ENCODE measurements around the gene TNFRSF4.

The TNFRSF4 gene

GRCh38 chr1:1228187-1228586, 14.2 kb upstream of the TNFRSF4 start:
- Histone ChIP-seq H3K4me3 (ENCODE audit: low read depth, low read length) (no peak overlapping the region), H3K4me1 (ENCODE audit: control insufficient read depth, insufficient read depth, low read length) (no peaks in the 10 kb centered on the region), H3K36me3 (ENCODE audit: control insufficient read depth, insufficient read depth, low read length) (peaks cover 13% of the 10 kb centered on the region), H3K27me3 (ENCODE audit: control insufficient read depth, insufficient read depth, low read length) (no peaks in the 10 kb centered on the region), H3K9me3 (ENCODE audit: control insufficient read depth, insufficient read depth, low read length) (no peaks in the 10 kb centered on the region), H3K9ac (ENCODE audit: low read depth, low read length) (no peak overlapping the region)

- Histone ChIP-seq H3K9me3 (ENCODE audit: control insufficient read depth, insufficient read depth, low read length) (no peaks in the 10 kb centered on the region), H3K9ac (ENCODE audit: low read depth, low read length) (no peak overlapping the region), H3K27me3 (ENCODE audit: control insufficient read depth, insufficient read depth, low read length) (no peaks in the 10 kb centered on the region), H3K36me3 (ENCODE audit: control insufficient read depth, insufficient read depth, low read length) (peaks cover 21% of the 10 kb centered on the region), H3K4me1 (ENCODE audit: control insufficient read depth, insufficient read depth, low read length) (no peaks in the 10 kb centered on the region), H3K4me3 (ENCODE audit: low read depth, low read length) (no peak overlapping the region)
These were observed 13.4 kb upstream of the TNFRSF4 start for GRCh38 chr1:1227386-1227785.

GRCh38 chr1:1226566-1227362, 12.8 kb upstream of the TNFRSF4 start:
- H3K36me3 ChIP-seq (ENCODE audit: control insufficient read depth, insufficient read depth, low read length): peaks cover 25% of the 10 kb centered on the region
- no peak overlapping the region for H3K4me3 ChIP-seq (ENCODE audit: low read depth, low read length)
- H3K9ac ChIP-seq (ENCODE audit: low read depth, low read length): no peak overlapping the region
- H3K4me1 ChIP-seq (ENCODE audit: control insufficient read depth, insufficient read depth, low read length): no peaks in the 10 kb centered on the region
- H3K27me3 ChIP-seq (ENCODE audit: control insufficient read depth, insufficient read depth, low read length): no peaks in the 10 kb centered on the region
- H3K9me3 ChIP-seq (ENCODE audit: control insufficient read depth, insufficient read depth, low read length): no peaks in the 10 kb centered on the region

- Histone ChIP-seq H3K27me3 (ENCODE audit: control insufficient read depth, insufficient read depth, low read length) (no peaks in the 10 kb centered on the region), H3K4me3 (ENCODE audit: low read depth, low read length) (no peak overlapping the region), H3K9me3 (ENCODE audit: control insufficient read depth, insufficient read depth, low read length) (no peaks in the 10 kb centered on the region), H3K4me1 (ENCODE audit: control insufficient read depth, insufficient read depth, low read length) (no peaks in the 10 kb centered on the region), H3K36me3 (ENCODE audit: control insufficient read depth, insufficient read depth, low read length) (peaks cover 25% of the 10 kb centered on the region), H3K9ac (ENCODE audit: low read depth, low read length) (no peak overlapping the region)
These were observed 12.0 kb upstream of the TNFRSF4 start for GRCh38 chr1:1225913-1226312.

- Histone ChIP-seq H3K9me3 (ENCODE audit: control insufficient read depth, insufficient read depth, low read length) (no peaks in the 10 kb centered on the region), H3K9ac (ENCODE audit: low read depth, low read length) (no peak overlapping the region), H3K27me3 (ENCODE audit: control insufficient read depth, insufficient read depth, low read length) (no peaks in the 10 kb centered on the region), H3K4me1 (ENCODE audit: control insufficient read depth, insufficient read depth, low read length) (no peaks in the 10 kb centered on the region), H3K4me3 (ENCODE audit: low read depth, low read length) (no peak overlapping the region), H3K36me3 (ENCODE audit: control insufficient read depth, insufficient read depth, low read length) (peaks cover 25% of the 10 kb centered on the region)
These were observed 11.4 kb upstream of the TNFRSF4 start for GRCh38 chr1:1225238-1225845.

GRCh38 chr1:1223891-1224290, 9.9 kb upstream of the TNFRSF4 start:
- no peaks in the 10 kb centered on the region for H3K4me1 ChIP-seq (ENCODE audit: control insufficient read depth, insufficient read depth, low read length)
- peaks cover 23% of the 10 kb centered on the region for H3K36me3 ChIP-seq (ENCODE audit: control insufficient read depth, insufficient read depth, low read length)
- no peak overlapping the region for H3K4me3 ChIP-seq (ENCODE audit: low read depth, low read length)
- H3K9ac ChIP-seq (ENCODE audit: low read depth, low read length): no peak overlapping the region
- H3K9me3 ChIP-seq (ENCODE audit: control insufficient read depth, insufficient read depth, low read length): no peaks in the 10 kb centered on the region
- H3K27me3 ChIP-seq (ENCODE audit: control insufficient read depth, insufficient read depth, low read length): no peaks in the 10 kb centered on the region

GRCh38 chr1:1223321-1223720, 9.4 kb upstream of the TNFRSF4 start:
- Histone ChIP-seq H3K9ac (ENCODE audit: low read depth, low read length) (no peak overlapping the region), H3K4me1 (ENCODE audit: control insufficient read depth, insufficient read depth, low read length) (no peaks in the 10 kb centered on the region), H3K4me3 (ENCODE audit: low read depth, low read length) (no peak overlapping the region), H3K27me3 (ENCODE audit: control insufficient read depth, insufficient read depth, low read length) (no peaks in the 10 kb centered on the region), H3K36me3 (ENCODE audit: control insufficient read depth, insufficient read depth, low read length) (peaks cover 27% of the 10 kb centered on the region), H3K9me3 (ENCODE audit: control insufficient read depth, insufficient read depth, low read length) (no peaks in the 10 kb centered on the region)

- Histone ChIP-seq H3K4me1 (ENCODE audit: control insufficient read depth, insufficient read depth, low read length) (no peaks in the 10 kb centered on the region), H3K9ac (ENCODE audit: low read depth, low read length) (no peak overlapping the region), H3K9me3 (ENCODE audit: control insufficient read depth, insufficient read depth, low read length) (no peaks in the 10 kb centered on the region), H3K27me3 (ENCODE audit: control insufficient read depth, insufficient read depth, low read length) (no peaks in the 10 kb centered on the region), H3K4me3 (ENCODE audit: low read depth, low read length) (no peak overlapping the region), H3K36me3 (ENCODE audit: control insufficient read depth, insufficient read depth, low read length) (peaks cover 28% of the 10 kb centered on the region)
These were observed 8.7 kb upstream of the TNFRSF4 start for GRCh38 chr1:1222575-1223225.

- no peak overlapping the region for H3K9ac ChIP-seq (ENCODE audit: low read depth, low read length)
- no peaks in the 10 kb centered on the region for H3K9me3 ChIP-seq (ENCODE audit: control insufficient read depth, insufficient read depth, low read length)
- H3K27me3 ChIP-seq (ENCODE audit: control insufficient read depth, insufficient read depth, low read length): no peaks in the 10 kb centered on the region
- H3K36me3 ChIP-seq (ENCODE audit: control insufficient read depth, insufficient read depth, low read length): peaks cover 26% of the 10 kb centered on the region
- H3K4me3 ChIP-seq (ENCODE audit: low read depth, low read length): no peak overlapping the region
- H3K4me1 ChIP-seq (ENCODE audit: control insufficient read depth, insufficient read depth, low read length): no peaks in the 10 kb centered on the region
These were observed 8.1 kb upstream of the TNFRSF4 start for GRCh38 chr1:1221887-1222574.

GRCh38 chr1:1220197-1220596, 6.2 kb upstream of the TNFRSF4 start:
- Histone ChIP-seq H3K9me3 (ENCODE audit: control insufficient read depth, insufficient read depth, low read length) (no peaks in the 10 kb centered on the region), H3K27me3 (ENCODE audit: control insufficient read depth, insufficient read depth, low read length) (no peaks in the 10 kb centered on the region), H3K4me1 (ENCODE audit: control insufficient read depth, insufficient read depth, low read length) (no peaks in the 10 kb centered on the region), H3K36me3 (ENCODE audit: control insufficient read depth, insufficient read depth, low read length) (peaks cover 30% of the 10 kb centered on the region), H3K4me3 (ENCODE audit: low read depth, low read length) (no peak overlapping the region), H3K9ac (ENCODE audit: low read depth, low read length) (no peak overlapping the region)

GRCh38 chr1:1219341-1219740, 5.4 kb upstream of the TNFRSF4 start:
- Histone ChIP-seq H3K4me1 (ENCODE audit: control insufficient read depth, insufficient read depth, low read length) (no peaks in the 10 kb centered on the region), H3K36me3 (ENCODE audit: control insufficient read depth, insufficient read depth, low read length) (peaks cover 30% of the 10 kb centered on the region), H3K27me3 (ENCODE audit: control insufficient read depth, insufficient read depth, low read length) (no peaks in the 10 kb centered on the region)

More at GRCh38 chr1:1219341-1219740, 5.4 kb upstream of the TNFRSF4 start:
- Histone ChIP-seq H3K4me3 (ENCODE audit: low read depth, low read length) (no peak overlapping the region), H3K9ac (ENCODE audit: low read depth, low read length) (no peak overlapping the region), H3K9me3 (ENCODE audit: control insufficient read depth, insufficient read depth, low read length) (no peaks in the 10 kb centered on the region)
